Measurements from ENCODE around the gene NEK3.

DNA sequence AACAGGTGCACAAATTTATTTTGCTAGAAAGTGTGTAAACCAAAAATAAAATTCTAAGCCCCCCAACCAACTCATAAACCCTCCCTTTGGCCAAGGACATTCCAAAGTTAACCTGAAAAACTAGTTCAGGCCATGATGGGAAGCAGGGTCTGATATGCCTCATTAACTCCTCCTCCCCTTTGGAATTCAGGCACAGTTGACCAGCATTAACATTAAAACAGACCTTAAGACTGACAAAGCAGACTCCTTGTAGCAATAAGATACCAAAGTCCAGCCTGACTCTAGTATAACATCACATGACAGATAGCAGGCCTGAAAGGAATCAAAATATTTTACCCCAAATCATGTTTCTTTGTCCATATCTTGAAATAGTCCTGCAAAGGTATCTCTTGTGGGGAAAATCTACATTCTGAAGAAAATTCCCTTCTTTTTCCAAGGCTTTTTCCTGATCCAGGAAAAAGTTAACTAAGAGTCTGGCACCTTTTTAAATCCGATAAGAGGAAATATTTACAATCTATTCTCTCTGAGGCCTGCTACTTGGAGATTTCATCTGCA lies 50.2 kb downstream of the NEK3 start:
- TF ChIP-seq, protein P1, sequence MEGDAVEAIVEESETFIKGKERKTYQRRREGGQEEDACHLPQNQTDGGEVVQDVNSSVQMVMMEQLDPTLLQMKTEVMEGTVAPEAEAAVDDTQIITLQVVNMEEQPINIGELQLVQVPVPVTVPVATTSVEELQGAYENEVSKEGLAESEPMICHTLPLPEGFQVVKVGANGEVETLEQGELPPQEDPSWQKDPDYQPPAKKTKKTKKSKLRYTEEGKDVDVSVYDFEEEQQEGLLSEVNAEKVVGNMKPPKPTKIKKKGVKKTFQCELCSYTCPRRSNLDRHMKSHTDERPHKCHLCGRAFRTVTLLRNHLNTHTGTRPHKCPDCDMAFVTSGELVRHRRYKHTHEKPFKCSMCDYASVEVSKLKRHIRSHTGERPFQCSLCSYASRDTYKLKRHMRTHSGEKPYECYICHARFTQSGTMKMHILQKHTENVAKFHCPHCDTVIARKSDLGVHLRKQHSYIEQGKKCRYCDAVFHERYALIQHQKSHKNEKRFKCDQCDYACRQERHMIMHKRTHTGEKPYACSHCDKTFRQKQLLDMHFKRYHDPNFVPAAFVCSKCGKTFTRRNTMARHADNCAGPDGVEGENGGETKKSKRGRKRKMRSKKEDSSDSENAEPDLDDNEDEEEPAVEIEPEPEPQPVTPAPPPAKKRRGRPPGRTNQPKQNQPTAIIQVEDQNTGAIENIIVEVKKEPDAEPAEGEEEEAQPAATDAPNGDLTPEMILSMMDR (IDR thresholded peaks at IDR 0.05), result no peak
- TF ChIP-seq EZH2 (IDR thresholded peaks at IDR 0.05) (no peak), EZH2phosphoT487 (IDR thresholded peaks at IDR 0.05) (no peak)

Measured in neural progenitor cell (in vitro differentiated cells).